Panc1 (cell line): ENCODE data around the gene RASGRP3. TPM values are rescaled to one million over a fixed set of nuclear protein-coding genes. Genes with fewer than 3 reads are reported as not detected.

Source experiments
- ATAC-seq: fragments of 200-7000 bp; cut with Tn5 transposase; 2 replicates; pipeline ENCODE4 v1.9.1; 2020; ENCODE audit warnings: mild to moderate bottlenecking, moderate library complexity
- BruUV-seq: library from RNA; stranded (reverse); fragments of 400-500 nt; replicated peaks from 2 replicates; lab custom pipeline; 2021; lab: Mats Ljungman, UMichigan
- CTCF ChIA-PET: fragments of 300-600 bp; sonication (Branson Sonifier 250); formaldehyde crosslinking; loops from one replicate; lab custom pipeline; 2022; ENCODE audit warnings: antibody characterized with exemption; lab: Charles Lee
- POLR2A ChIA-PET: fragments of 300-600 bp; sonication (Branson Sonifier 250); formaldehyde crosslinking; loops from one replicate; lab custom pipeline; 2022; ENCODE audit warnings: antibody characterized with exemption; lab: Charles Lee
- DNase-seq: peaks from one replicate; pipeline ENCODE4 v3.0.0-alpha.2; 2010; ENCODE audit warnings: low read depth, low spot score
- H3K27ac ChIP-seq: 2 replicates; pipeline ENCODE4 v1.5.1; 2011; ENCODE audit warnings: mild to moderate bottlenecking, low read length, inconsistent platforms
- H3K27me3 ChIP-seq: fragments of 200-500 bp; sonication (Bioruptor generic); 2 replicates; pipeline ENCODE4 v1.6.0; 2014; ENCODE audit warnings: low read length, inconsistent platforms; ENCODE audit not compliant: control insufficient read depth, insufficient read depth
- H3K36me3 ChIP-seq: fragments of 200-500 bp; sonication (Bioruptor generic); 2 replicates; pipeline ENCODE4 v1.5.1; 2014; ENCODE audit warnings: inconsistent platforms, mild to moderate bottlenecking, low read length, moderate library complexity; ENCODE audit not compliant: control insufficient read depth, insufficient read depth
- H3K4me1 ChIP-seq: 2 replicates; pipeline ENCODE4 v1.5.1; 2011; ENCODE audit warnings: inconsistent platforms, mild to moderate bottlenecking, low read length, moderate library complexity; ENCODE audit not compliant: control insufficient read depth, insufficient read depth
- H3K4me3 ChIP-seq, 2 experiments: 2 replicates each; pipeline ENCODE4 v1.5.1; 2011 to 2012; ENCODE audit warnings: low read depth in 2 of 2, low read length in 2 of 2, mild to moderate bottlenecking in 2 of 2, inconsistent platforms in 1 of 2, moderate library complexity in 1 of 2
- H3K9me3 ChIP-seq: fragments of 200-500 bp; sonication (Bioruptor generic); 2 replicates; pipeline ENCODE4 v1.5.1; 2014; ENCODE audit warnings: low read depth, mild to moderate bottlenecking, inconsistent platforms, low read length, moderate library complexity; ENCODE audit not compliant: control insufficient read depth, insufficient read depth
- CTCF ChIP-seq: fragments of 450-650 bp; IDR thresholded peaks from 2 replicates; pipeline ENCODE4 v1.5.1; 2017; ENCODE audit warnings: mild to moderate bottlenecking
- POLR2AphosphoS5 ChIP-seq: IDR thresholded peaks from 2 replicates; pipeline ENCODE4 v1.6.1; 2012; ENCODE audit warnings: mild to moderate bottlenecking, low read depth, low read length, moderate library complexity
- REST ChIP-seq, 2 experiments: IDR thresholded peaks; 2 replicates each; pipeline ENCODE4 v1.6.1; 2011 to 2012; ENCODE audit warnings: low read depth in 2 of 2, control low read depth in 1 of 2, low read length in 1 of 2, mild to moderate bottlenecking in 1 of 2, moderate library complexity in 1 of 2; ENCODE audit not compliant: insufficient read depth in 1 of 2
- SIN3A ChIP-seq: IDR thresholded peaks from 2 replicates; pipeline ENCODE4 v1.6.1; 2012; ENCODE audit warnings: low read depth, mild to moderate bottlenecking, low read length, moderate library complexity, borderline replicate concordance; ENCODE audit not compliant: insufficient read depth
- TCF7L2 ChIP-seq: IDR thresholded peaks from 2 replicates; pipeline ENCODE4 v1.6.1; 2011; ENCODE audit warnings: mild to moderate bottlenecking, low read depth, low read length, inconsistent platforms
- in situ Hi-C: cut with HindIII; loops from 2 replicates; pipeline ENCODE4 v1.10.0; 2016; ENCODE audit warnings: low sequenced_read_pairs, low pct_unique_long_range_greater_than_20kb
- intact Hi-C: fragments of 100-400 bp; cut with micrococcal nuclease; formaldehyde crosslinking; loops from one replicate; pipeline ENCODE4 v1.10.0; 2022; ENCODE audit not compliant: unreplicated experiment
- total RNA-seq: library from RNA; stranded (reverse); gene quantifications from one replicate; pipeline ENCODE4 v1.2.1, GENCODE V29; 2021; ENCODE audit not compliant: unreplicated experiment

The RASGRP3 gene
- total RNA-seq, 1 experiment from 2014 or later: 2.6 TPM

GRCh38 chr2:33581872-33582271 is 105.4 kb downstream of the RASGRP3 start:
- no peak for TF ChIP-seq REST (IDR thresholded peaks at IDR 0.05; ENCODE audit: insufficient read depth in 1 of 2, low read depth in 2 of 2, low read length in 1 of 2)
- no peak for TF ChIP-seq POLR2AphosphoS5
- TF ChIP-seq TCF7L2: no peak
- TF ChIP-seq CTCF: no peak
- TF ChIP-seq SIN3A: no peak
- H3K27me3 ChIP-seq: no peaks in the 10 kb centered on the region
- no peak for DNase-seq
- in situ Hi-C loops (no loop called here), intact Hi-C loops (loop anchor here (5.0 kb wide), 2 partner anchors 105 to 170 kb away; partner anchors contain the start of gene RASGRP3)
- no peak for ATAC-seq
- no peaks in the 10 kb centered on the region for H3K4me1 ChIP-seq
- H3K9me3 ChIP-seq: no peaks in the 10 kb centered on the region
- ChIA-PET CTCF (interaction anchor here (0.6 kb wide), 1 partner anchor 196 kb away, joined by 3 read pairs; no protein-coding TSS in a partner anchor), POLR2A (interaction anchor here (0.6 kb wide), 1 partner anchor 10 kb away, joined by 11 read pairs; no protein-coding TSS in a partner anchor)
- no TSS peak for BruUV-seq
- H3K36me3 ChIP-seq: peaks cover 18% of the 10 kb centered on the region
- H3K4me3 ChIP-seq: no peak overlapping the region
- no peak overlapping the region for H3K27ac ChIP-seq

GRCh38 chr2:33583194-33583938 is 106.9 kb downstream of the RASGRP3 start:
- H3K27ac ChIP-seq: no peak overlapping the region
- no peaks in the 10 kb centered on the region for H3K4me1 ChIP-seq
- POLR2A ChIA-PET: no interaction called here
- intact Hi-C loops (loop anchor here (5.0 kb wide), 2 partner anchors 106 to 171 kb away; partner anchors contain the start of gene RASGRP3), in situ Hi-C loops (no loop called here)
- DNase-seq (no peak), ATAC-seq (no peak)
- TF ChIP-seq TCF7L2 (no peak), CTCF (peak; percentile 83; the same call in 1 of the 2 replicates), REST (IDR thresholded peaks at IDR 0.05; ENCODE audit: insufficient read depth in 1 of 2, low read depth in 2 of 2, low read length in 1 of 2) (no peak), SIN3A (no peak), POLR2AphosphoS5 (no peak)
- CTCF ChIA-PET: interaction anchor here (1.0 kb wide), 2 partner anchors 108 to 139 kb away, joined by 4 to 5 read pairs; no protein-coding TSS in a partner anchor
- no TSS peak for BruUV-seq
- peaks cover 27% of the 10 kb centered on the region for H3K36me3 ChIP-seq
- no peak overlapping the region for H3K4me3 ChIP-seq
- no peaks in the 10 kb centered on the region for H3K9me3 ChIP-seq
- H3K27me3 ChIP-seq: no peaks in the 10 kb centered on the region
